Endothelial cell of umbilical vein (primary cell): ENCODE data around the gene ARHGAP18. TPM values are rescaled to one million over a fixed set of nuclear protein-coding genes. Genes with fewer than 3 reads are reported as not detected.

ENCODE experiments used
- BruUV-seq: library from RNA; stranded (reverse); fragments of 400-500 nt; replicated peaks from 2 replicates; lab custom pipeline; 2021; lab: Mats Ljungman, UMichigan
- CTCF ChIA-PET: fragments of 300-600, 350-600 bp; sonication (Branson Sonifier 250); formaldehyde crosslinking; loops from one replicate; lab custom pipeline; 2021; ENCODE audit warnings: antibody characterized with exemption, inconsistent platforms; lab: Charles Lee
- POLR2A ChIA-PET: fragments of 300-600, 350-600 bp; sonication (Branson Sonifier 250); formaldehyde crosslinking; loops from one replicate; lab custom pipeline; 2021; ENCODE audit warnings: antibody characterized with exemption, inconsistent platforms; lab: Charles Lee
- DNase-seq: peaks from one replicate; pipeline ENCODE4 v3.0.0-alpha.2; 2011; ENCODE audit warnings: low read depth, low spot score
- FAIRE-seq: peaks from 2 replicates; lab custom pipeline; 2011; peaks lifted over from hg19 to GRCh38; lab: Jason Lieb, UNC
- H2AFZ ChIP-seq: 2 replicates; pipeline ENCODE4 v1.6.0; 2012; ENCODE audit warnings: low read depth, low read length, control low read depth, inconsistent platforms
- H3K27ac ChIP-seq: 2 replicates; pipeline ENCODE4 v1.5.1; 2011; ENCODE audit warnings: low read depth, mild to moderate bottlenecking, control low read depth, low read length, moderate library complexity; ENCODE audit not compliant: insufficient read depth
- H3K27me3 ChIP-seq, 2 experiments: 2 replicates each; pipeline versions ENCODE4 v1.6.0 to v1.6.1; 2011; ENCODE audit warnings: low read length in 2 of 2, mixed read lengths in 1 of 2; ENCODE audit not compliant: control insufficient read depth in 2 of 2, insufficient read depth in 2 of 2
- H3K36me3 ChIP-seq, 2 experiments: 2 replicates in 1 of 2; 3 replicates in 1 of 2; pipeline ENCODE4 v1.5.1; 2011; ENCODE audit warnings: low read length in 2 of 2, mild to moderate bottlenecking in 1 of 2, moderate library complexity in 1 of 2; ENCODE audit not compliant: control insufficient read depth in 2 of 2, insufficient read depth in 2 of 2; ENCODE audit errors: extremely low read depth in 1 of 2
- H3K4me1 ChIP-seq: 3 replicates; pipeline ENCODE4 v1.5.1; 2011; ENCODE audit warnings: mild to moderate bottlenecking, low read length; ENCODE audit not compliant: control insufficient read depth, insufficient read depth; ENCODE audit errors: extremely low read depth
- H3K4me2 ChIP-seq: 2 replicates; pipeline ENCODE4 v1.6.1; 2011; ENCODE audit warnings: low read length, control low read depth, mixed read lengths; ENCODE audit not compliant: insufficient read depth
- H3K4me3 ChIP-seq, 3 experiments: fragments of 200-600 bp in 1 of 3; sonication (generic), shearing (Covaris generic) in 1 of 3; replicated peaks in 1 of 3; 2 replicates each; pipeline ENCODE4 v1.5.1; 2011 to 2016; ENCODE audit warnings: control low read depth in 3 of 3, low read length in 3 of 3, mild to moderate bottlenecking in 2 of 3, inconsistent platforms in 1 of 3, low read depth in 1 of 3, moderate library complexity in 1 of 3; ENCODE audit not compliant: insufficient read depth in 1 of 3
- H3K79me2 ChIP-seq: 2 replicates; pipeline ENCODE4 v1.6.0; 2012; ENCODE audit warnings: low read length, inconsistent platforms; ENCODE audit not compliant: control insufficient read depth, insufficient read depth
- H3K9ac ChIP-seq: replicated peaks from 2 replicates; pipeline ENCODE3; 2011; ENCODE audit warnings: low read length, control low read depth; ENCODE audit not compliant: insufficient read depth; ENCODE audit errors: extremely low read depth
- H3K9me1 ChIP-seq: replicated peaks from 3 replicates; pipeline ENCODE4 v1.6.0; 2011; ENCODE audit warnings: mild to moderate bottlenecking, low read length; ENCODE audit not compliant: control insufficient read depth, insufficient read depth; ENCODE audit errors: extremely low read depth
- H3K9me3 ChIP-seq: replicated peaks from 2 replicates; pipeline ENCODE4 v1.5.1; 2012; ENCODE audit warnings: low read length, inconsistent platforms; ENCODE audit not compliant: control insufficient read depth, insufficient read depth
- H4K20me1 ChIP-seq: replicated peaks from 2 replicates; pipeline ENCODE3; 2011; ENCODE audit warnings: mild to moderate bottlenecking, low read length; ENCODE audit not compliant: control insufficient read depth, insufficient read depth; ENCODE audit errors: extremely low read depth
- EZH2 ChIP-seq: IDR thresholded peaks from 2 replicates; pipeline ENCODE4 v1.6.1; 2012; ENCODE audit warnings: borderline replicate concordance, low read depth, mild to moderate bottlenecking, moderate library complexity, low read length, inconsistent platforms; ENCODE audit not compliant: severe bottlenecking
- FOS ChIP-seq: IDR thresholded peaks from 2 replicates; pipeline ENCODE4 v1.6.1; 2011; ENCODE audit warnings: mild to moderate bottlenecking, low read length, moderate library complexity, borderline replicate concordance; ENCODE audit not compliant: insufficient read depth
- GATA2 ChIP-seq: IDR thresholded peaks from 2 replicates; pipeline ENCODE4 v1.7.0; 2011; ENCODE audit warnings: low read depth, mild to moderate bottlenecking, moderate library complexity, mixed read lengths, low read length; ENCODE audit not compliant: insufficient read length, insufficient read depth
- JUN ChIP-seq: IDR thresholded peaks from 2 replicates; pipeline ENCODE4 v1.6.1; 2011; ENCODE audit warnings: borderline replicate concordance, low read depth; ENCODE audit not compliant: insufficient read length, insufficient read depth
- MYC ChIP-seq: IDR thresholded peaks from one replicate; pipeline ENCODE4 v1.6.1; 2011; ENCODE audit warnings: mild to moderate bottlenecking, low read depth, low read length
- POLR2A ChIP-seq: IDR thresholded peaks from 2 replicates; pipeline ENCODE4 v1.6.1; 2012; ENCODE audit warnings: low read depth, mild to moderate bottlenecking, control low read depth, low read length
- POLR2AphosphoS5 ChIP-seq: IDR thresholded peaks from 2 replicates; pipeline ENCODE4 v1.6.1; 2012; ENCODE audit warnings: low read depth, mild to moderate bottlenecking, control low read depth, low read length, moderate library complexity; ENCODE audit not compliant: insufficient read depth
- dilution Hi-C: fragments of 300-500 bp; cut with MboI; formaldehyde crosslinking; loops from one replicate; pipeline ENCODE4 v1.15.0; 2019; ENCODE audit warnings: low sequenced_read_pairs; ENCODE audit not compliant: extremely low pct_ligation_motif_present
- intact Hi-C: fragments of 100-400 bp; cut with micrococcal nuclease; formaldehyde crosslinking; loops from one replicate; pipeline ENCODE4 v1.10.0; 2022
- polyA plus RNA-seq, 4 experiments: library from polyadenylated mRNA; depleted of rRNA in 3 of 4; stranded (reverse) in 3 of 4; unstranded in 1 of 4; fragments of >200 nt; gene quantifications; 2 replicates each; pipeline versions ENCODE4 v1.2.1 to v1.2.3, GENCODE V29; 2011 to 2012; ENCODE audit warnings: missing spikeins in 1 of 4
- total RNA-seq: library from RNA; stranded (reverse); gene quantifications from 2 replicates; pipeline ENCODE4 v1.2.3, GENCODE V29; 2021
- TF ChIP-seq, protein P1 (sequence below), 2 donors: IDR thresholded peaks; 1 replicate in 1 of 2; 2 replicates in 1 of 2; pipeline ENCODE4 v1.5.1; 2011; ENCODE audit warnings: low read length in 2 of 2, mild to moderate bottlenecking in 2 of 2, moderate library complexity in 2 of 2, control low read depth in 1 of 2, inconsistent platforms in 1 of 2, low read depth in 1 of 2; ENCODE audit not compliant: insufficient read depth in 1 of 2; ENCODE audit errors: extremely low read depth in 1 of 2
- TF ChIP-seq, protein P2 (sequence below): IDR thresholded peaks from 2 replicates; pipeline ENCODE4 v1.6.1; 2011; ENCODE audit not compliant: insufficient read depth, insufficient read length

Gene ARHGAP18
- total and polyA plus RNA-seq, 2 donors (not counting 3 experiments of a cell fraction or from before 2014, with no cell fraction given): 13.1 to 86.1 TPM

DNA sequence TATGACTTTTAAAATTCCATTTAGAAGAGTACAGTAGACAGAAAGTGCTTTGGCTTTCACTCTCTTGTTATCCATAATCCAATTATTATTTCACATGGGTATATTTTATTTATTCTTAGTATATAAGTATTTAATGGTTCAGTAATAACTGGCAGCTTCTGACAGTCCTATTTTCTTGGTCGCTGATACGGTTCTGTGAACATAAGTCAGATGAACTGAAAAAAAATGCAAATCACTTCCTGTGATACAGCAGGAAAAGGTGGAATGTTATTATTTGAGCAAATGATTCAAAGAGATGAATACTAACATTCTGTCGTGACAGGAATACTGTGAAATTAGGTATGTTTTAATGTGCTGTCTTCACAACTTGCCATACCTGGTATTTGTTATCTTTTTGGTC is 132.3 kb downstream of the ARHGAP18 start:
- peak overlapping the region; percentile 65 for H3K4me2 ChIP-seq
- no peaks in the 10 kb centered on the region for H3K9me3 ChIP-seq
- no peak overlapping the region for H2AFZ ChIP-seq
- dilution Hi-C loops (no loop called here), intact Hi-C loops (loop anchor here (5.0 kb wide), 2 partner anchors 205 to 770 kb away; no protein-coding TSS in a partner anchor)
- peaks cover 8 to 9% of the 10 kb centered on the region in 2 experiments for H3K36me3 ChIP-seq
- H3K27me3 ChIP-seq: no peaks in the 10 kb centered on the region
- H3K9ac ChIP-seq: peak overlapping the region; percentile 19
- no peak overlapping the region for H3K4me3 ChIP-seq
- no peaks in the 10 kb centered on the region for H3K79me2 ChIP-seq
- ChIA-PET CTCF (interaction anchor here (1.2 to 2.1 kb wide), 5 partner anchors 9 to 109 kb away, joined by 3 to 13 read pairs (median 3); no protein-coding TSS in a partner anchor), POLR2A (no interaction called here)
- FAIRE-seq: no peak
- TSS peak; percentile 45 for BruUV-seq
- H3K27ac ChIP-seq: peak overlapping the region; percentile 65
- TF ChIP-seq, protein P1, sequence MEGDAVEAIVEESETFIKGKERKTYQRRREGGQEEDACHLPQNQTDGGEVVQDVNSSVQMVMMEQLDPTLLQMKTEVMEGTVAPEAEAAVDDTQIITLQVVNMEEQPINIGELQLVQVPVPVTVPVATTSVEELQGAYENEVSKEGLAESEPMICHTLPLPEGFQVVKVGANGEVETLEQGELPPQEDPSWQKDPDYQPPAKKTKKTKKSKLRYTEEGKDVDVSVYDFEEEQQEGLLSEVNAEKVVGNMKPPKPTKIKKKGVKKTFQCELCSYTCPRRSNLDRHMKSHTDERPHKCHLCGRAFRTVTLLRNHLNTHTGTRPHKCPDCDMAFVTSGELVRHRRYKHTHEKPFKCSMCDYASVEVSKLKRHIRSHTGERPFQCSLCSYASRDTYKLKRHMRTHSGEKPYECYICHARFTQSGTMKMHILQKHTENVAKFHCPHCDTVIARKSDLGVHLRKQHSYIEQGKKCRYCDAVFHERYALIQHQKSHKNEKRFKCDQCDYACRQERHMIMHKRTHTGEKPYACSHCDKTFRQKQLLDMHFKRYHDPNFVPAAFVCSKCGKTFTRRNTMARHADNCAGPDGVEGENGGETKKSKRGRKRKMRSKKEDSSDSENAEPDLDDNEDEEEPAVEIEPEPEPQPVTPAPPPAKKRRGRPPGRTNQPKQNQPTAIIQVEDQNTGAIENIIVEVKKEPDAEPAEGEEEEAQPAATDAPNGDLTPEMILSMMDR (IDR thresholded peaks at IDR 0.05; ENCODE audit: extremely low read depth in 1 of 2, insufficient read depth in 1 of 2, low read depth in 1 of 2, low read length in 2 of 2): no peak
- no peak for TF ChIP-seq FOS
- no peak for TF ChIP-seq POLR2A
- TF ChIP-seq, protein P2, sequence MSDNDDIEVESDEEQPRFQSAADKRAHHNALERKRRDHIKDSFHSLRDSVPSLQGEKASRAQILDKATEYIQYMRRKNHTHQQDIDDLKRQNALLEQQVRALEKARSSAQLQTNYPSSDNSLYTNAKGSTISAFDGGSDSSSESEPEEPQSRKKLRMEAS: no peak
- TF ChIP-seq JUN: no peak
- TF ChIP-seq POLR2AphosphoS5: no peak
- TF ChIP-seq EZH2: no peak
- no peak for TF ChIP-seq MYC
- no peak for TF ChIP-seq GATA2
- H3K4me1 ChIP-seq: peaks cover 32% of the 10 kb centered on the region
- no peaks in the 10 kb centered on the region for H3K9me1 ChIP-seq
- peak; percentile 38 for DNase-seq
- no peaks in the 10 kb centered on the region for H4K20me1 ChIP-seq
